SU-DHL-6 (cell line): ENCODE measurements around the gene POU2F3.

Experiments
- EZH2phosphoT487 ChIP-seq: fragments of 200-600 bp; sonication (generic), shearing (Covaris generic); conservative IDR thresholded peaks from 2 replicates; pipeline ENCODE4 v1.6.1; 2018; ENCODE audit warnings: mild to moderate bottlenecking, antibody characterized with exemption, low read length, moderate library complexity, mixed read lengths
- TF ChIP-seq, protein P1 (sequence below): fragments of 200-600 bp; sonication (generic); IDR thresholded peaks from one replicate; pipeline ENCODE4 v1.5.1; 2017; ENCODE audit warnings: antibody characterized with exemption, mild to moderate bottlenecking, low read length, moderate library complexity; ENCODE audit not compliant: insufficient read depth, poor library complexity, severe bottlenecking

DNA sequence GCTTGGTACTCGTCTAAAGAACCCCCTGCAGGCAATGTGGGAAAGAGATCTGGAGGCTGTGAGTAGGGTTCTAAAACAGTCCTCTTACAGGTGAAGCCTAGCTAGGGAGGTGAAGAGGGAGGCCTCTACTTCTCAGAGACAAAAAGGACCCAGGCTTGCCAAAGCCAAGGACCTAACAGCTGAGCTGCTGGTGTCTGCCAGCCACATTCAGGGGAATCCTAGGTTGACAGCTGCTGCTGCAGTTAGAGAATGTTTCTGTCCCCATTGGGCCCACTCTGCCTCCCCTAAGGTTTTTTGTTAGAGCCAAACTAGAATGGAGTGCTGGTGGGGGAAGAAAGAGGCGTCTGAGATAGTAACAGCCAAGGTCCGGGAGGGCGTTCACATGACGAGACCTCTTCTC is 58.5 kb downstream of the POU2F3 start:
- TF ChIP-seq, protein P1, sequence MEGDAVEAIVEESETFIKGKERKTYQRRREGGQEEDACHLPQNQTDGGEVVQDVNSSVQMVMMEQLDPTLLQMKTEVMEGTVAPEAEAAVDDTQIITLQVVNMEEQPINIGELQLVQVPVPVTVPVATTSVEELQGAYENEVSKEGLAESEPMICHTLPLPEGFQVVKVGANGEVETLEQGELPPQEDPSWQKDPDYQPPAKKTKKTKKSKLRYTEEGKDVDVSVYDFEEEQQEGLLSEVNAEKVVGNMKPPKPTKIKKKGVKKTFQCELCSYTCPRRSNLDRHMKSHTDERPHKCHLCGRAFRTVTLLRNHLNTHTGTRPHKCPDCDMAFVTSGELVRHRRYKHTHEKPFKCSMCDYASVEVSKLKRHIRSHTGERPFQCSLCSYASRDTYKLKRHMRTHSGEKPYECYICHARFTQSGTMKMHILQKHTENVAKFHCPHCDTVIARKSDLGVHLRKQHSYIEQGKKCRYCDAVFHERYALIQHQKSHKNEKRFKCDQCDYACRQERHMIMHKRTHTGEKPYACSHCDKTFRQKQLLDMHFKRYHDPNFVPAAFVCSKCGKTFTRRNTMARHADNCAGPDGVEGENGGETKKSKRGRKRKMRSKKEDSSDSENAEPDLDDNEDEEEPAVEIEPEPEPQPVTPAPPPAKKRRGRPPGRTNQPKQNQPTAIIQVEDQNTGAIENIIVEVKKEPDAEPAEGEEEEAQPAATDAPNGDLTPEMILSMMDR, result no peak
- TF ChIP-seq EZH2phosphoT487, result no peak
